ENCODE results near the gene EEFSEC. TPM values are rescaled to one million over a fixed set of nuclear protein-coding genes. Genes with fewer than 3 reads are reported as not detected.

The EEFSEC gene
- total RNA-seq, 1 experiment from 2014 or later: 37.7 TPM

DNA sequence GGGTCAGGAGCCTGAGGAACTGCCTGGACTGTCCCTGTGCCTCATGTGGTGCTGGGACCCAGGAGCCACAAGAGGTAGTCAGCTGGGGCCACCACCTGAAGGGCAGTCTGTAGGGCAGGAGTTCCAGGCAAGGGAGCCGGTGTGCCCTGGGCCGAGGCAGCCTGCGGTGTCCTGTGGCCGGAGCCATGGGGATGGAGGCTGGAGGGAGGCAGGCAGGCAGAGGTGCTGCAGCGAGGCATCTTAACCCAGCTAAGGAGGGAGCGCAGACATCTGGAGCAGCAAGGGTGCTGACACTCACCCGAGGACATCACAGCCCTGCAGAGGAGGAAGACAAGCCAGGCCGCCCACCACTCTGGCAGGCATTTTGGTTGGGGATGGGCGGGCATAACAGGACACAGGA is 235.7 kb downstream of the EEFSEC start:
- Mint-ChIP-seq H3K4me1 (ENCODE audit: low read depth, unreplicated experiment) (peaks cover 16% of the 10 kb centered on the region), H3K9me3 (ENCODE audit: low read depth, unreplicated experiment) (no peaks in the 10 kb centered on the region), H3K36me3 (ENCODE audit: insufficient read depth, unreplicated experiment) (peaks cover 7% of the 10 kb centered on the region), H3K27ac (ENCODE audit: unreplicated experiment) (no peak overlapping the region), H3K4me3 (ENCODE audit: low read depth, unreplicated experiment) (no peak overlapping the region), H3K27me3 (ENCODE audit: unreplicated experiment) (no peaks in the 10 kb centered on the region)
- TF ChIP-seq, protein P1, sequence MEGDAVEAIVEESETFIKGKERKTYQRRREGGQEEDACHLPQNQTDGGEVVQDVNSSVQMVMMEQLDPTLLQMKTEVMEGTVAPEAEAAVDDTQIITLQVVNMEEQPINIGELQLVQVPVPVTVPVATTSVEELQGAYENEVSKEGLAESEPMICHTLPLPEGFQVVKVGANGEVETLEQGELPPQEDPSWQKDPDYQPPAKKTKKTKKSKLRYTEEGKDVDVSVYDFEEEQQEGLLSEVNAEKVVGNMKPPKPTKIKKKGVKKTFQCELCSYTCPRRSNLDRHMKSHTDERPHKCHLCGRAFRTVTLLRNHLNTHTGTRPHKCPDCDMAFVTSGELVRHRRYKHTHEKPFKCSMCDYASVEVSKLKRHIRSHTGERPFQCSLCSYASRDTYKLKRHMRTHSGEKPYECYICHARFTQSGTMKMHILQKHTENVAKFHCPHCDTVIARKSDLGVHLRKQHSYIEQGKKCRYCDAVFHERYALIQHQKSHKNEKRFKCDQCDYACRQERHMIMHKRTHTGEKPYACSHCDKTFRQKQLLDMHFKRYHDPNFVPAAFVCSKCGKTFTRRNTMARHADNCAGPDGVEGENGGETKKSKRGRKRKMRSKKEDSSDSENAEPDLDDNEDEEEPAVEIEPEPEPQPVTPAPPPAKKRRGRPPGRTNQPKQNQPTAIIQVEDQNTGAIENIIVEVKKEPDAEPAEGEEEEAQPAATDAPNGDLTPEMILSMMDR (IDR thresholded peaks at IDR 0.05; ENCODE audit: unreplicated experiment): no peak
- CTCF ChIA-PET: no interaction called here
- DNase-seq: no peak
- intact Hi-C loops (cut with micrococcal nuclease; ENCODE audit: unreplicated experiment): loop anchor here (10.0 kb wide), 1 partner anchor 164 kb away; no protein-coding TSS in a partner anchor
- no TSS peak for BruUV-seq (replicated peaks)

DNA sequence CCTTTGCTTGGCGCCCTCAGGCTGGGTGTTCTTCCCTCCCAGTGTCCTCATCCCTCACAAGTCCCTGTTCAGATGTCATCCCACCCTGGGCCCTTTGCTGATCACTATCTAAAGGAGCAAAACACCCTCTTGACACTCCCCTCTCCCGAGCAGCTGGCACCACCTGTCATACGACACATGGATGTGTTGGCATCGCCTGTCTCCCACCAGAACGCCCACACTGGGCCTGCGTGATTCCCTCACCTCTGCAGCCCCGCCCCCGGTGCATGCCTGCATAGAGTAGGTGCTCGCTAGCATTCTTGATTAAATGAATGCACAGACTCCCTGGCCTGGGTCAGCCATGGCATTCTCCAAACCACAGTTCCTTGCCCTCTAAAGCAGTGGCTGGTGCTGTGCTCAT is 237.6 kb downstream of the EEFSEC start:
- TF ChIP-seq, protein P1 (IDR thresholded peaks at IDR 0.05; ENCODE audit: unreplicated experiment): no peak
- no peaks in the 10 kb centered on the region for H3K27me3 Mint-ChIP-seq (ENCODE audit: unreplicated experiment)
- no peak for DNase-seq
- peaks cover 1% of the 10 kb centered on the region for H3K4me1 Mint-ChIP-seq (ENCODE audit: low read depth, unreplicated experiment)
- intact Hi-C loops (cut with micrococcal nuclease; ENCODE audit: unreplicated experiment): no loop called here
- H3K9me3 Mint-ChIP-seq (ENCODE audit: low read depth, unreplicated experiment): no peaks in the 10 kb centered on the region
- CTCF ChIA-PET: no interaction called here
- BruUV-seq (replicated peaks): no TSS peak
- no peak overlapping the region for H3K27ac Mint-ChIP-seq (ENCODE audit: unreplicated experiment)
- H3K36me3 Mint-ChIP-seq (ENCODE audit: insufficient read depth, unreplicated experiment): peaks cover under 1% of the 10 kb centered on the region
- H3K4me3 Mint-ChIP-seq (ENCODE audit: low read depth, unreplicated experiment): no peak overlapping the region

DNA sequence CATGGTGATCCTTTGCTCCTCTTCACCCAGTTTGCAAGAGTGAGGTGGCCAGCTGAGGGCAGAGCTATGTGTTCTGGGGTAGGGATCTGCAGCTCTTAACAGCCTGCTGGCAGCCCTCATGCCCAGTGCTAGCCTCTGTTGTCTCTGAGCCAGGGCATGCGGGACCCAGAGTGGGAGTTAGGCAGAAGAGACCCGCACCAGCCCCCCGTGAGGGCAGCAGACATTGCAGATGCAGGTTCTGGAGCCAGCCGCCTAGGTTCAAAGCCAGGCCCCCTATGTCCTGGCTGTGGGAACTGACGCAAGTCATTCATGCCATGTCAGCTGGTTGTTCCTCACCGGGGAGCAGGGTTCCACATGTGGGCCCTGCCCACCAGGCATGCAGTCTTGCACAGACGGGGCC is 238.7 kb downstream of the EEFSEC start:
- H3K36me3 Mint-ChIP-seq (ENCODE audit: insufficient read depth, unreplicated experiment): no peaks in the 10 kb centered on the region
- no peak overlapping the region for H3K27ac Mint-ChIP-seq (ENCODE audit: unreplicated experiment)
- no peaks in the 10 kb centered on the region for H3K9me3 Mint-ChIP-seq (ENCODE audit: low read depth, unreplicated experiment)
- CTCF ChIA-PET: interaction anchor here (1.0 kb wide), 1 partner anchor 259 kb away, joined by 3 read pairs; no protein-coding TSS in a partner anchor
- no peak for DNase-seq
- no peaks in the 10 kb centered on the region for H3K4me1 Mint-ChIP-seq (ENCODE audit: low read depth, unreplicated experiment)
- intact Hi-C loops (cut with micrococcal nuclease; ENCODE audit: unreplicated experiment): no loop called here
- H3K27me3 Mint-ChIP-seq (ENCODE audit: unreplicated experiment): no peaks in the 10 kb centered on the region
- H3K4me3 Mint-ChIP-seq (ENCODE audit: low read depth, unreplicated experiment): no peak overlapping the region
- no TSS peak for BruUV-seq (replicated peaks)
- TF ChIP-seq, protein P1 (IDR thresholded peaks at IDR 0.05; ENCODE audit: unreplicated experiment): no peak

DNA sequence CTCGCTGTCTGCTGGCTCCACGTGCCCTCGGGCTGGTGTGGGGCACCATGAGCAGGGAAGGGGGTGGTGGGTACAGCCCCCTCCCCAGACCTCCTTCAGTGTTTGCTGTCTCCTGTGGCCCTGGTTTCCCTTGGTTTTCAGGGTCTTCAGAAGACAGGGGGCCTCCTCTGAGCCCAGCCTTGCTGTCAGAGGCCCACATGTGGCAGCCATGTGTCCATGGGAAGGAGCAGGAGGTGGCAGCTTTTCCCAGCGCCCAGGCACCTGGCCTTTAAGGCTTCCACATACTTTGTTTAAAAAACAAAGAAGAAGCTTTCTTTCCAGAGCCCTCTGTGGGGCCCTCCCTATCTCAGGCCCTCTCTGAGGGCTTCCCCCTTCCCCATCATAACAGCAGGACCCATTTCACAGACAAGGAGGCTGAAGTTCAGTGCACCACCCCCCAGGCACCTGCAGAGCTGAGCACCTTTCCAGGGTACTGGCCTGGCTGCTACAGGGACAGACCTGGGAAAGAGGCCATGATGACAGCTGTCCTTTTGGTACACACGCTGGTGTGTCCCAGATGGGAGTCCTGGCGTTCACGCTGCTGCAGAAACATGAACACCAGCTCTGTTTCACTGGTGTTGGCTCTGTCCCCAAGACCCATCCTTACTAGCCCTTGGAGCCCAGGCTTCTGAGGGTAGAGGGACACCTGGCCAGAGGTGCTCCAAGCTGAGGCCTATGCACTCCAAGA is 239.7 kb downstream of the EEFSEC start:
- TF ChIP-seq, protein P1 (IDR thresholded peaks at IDR 0.05; ENCODE audit: unreplicated experiment): no peak
- DNase-seq: no peak
- Mint-ChIP-seq H3K4me3 (ENCODE audit: low read depth, unreplicated experiment) (no peak overlapping the region), H3K36me3 (ENCODE audit: insufficient read depth, unreplicated experiment) (no peaks in the 10 kb centered on the region), H3K9me3 (ENCODE audit: low read depth, unreplicated experiment) (no peaks in the 10 kb centered on the region), H3K27ac (ENCODE audit: unreplicated experiment) (no peak overlapping the region), H3K4me1 (ENCODE audit: low read depth, unreplicated experiment) (no peaks in the 10 kb centered on the region), H3K27me3 (ENCODE audit: unreplicated experiment) (no peaks in the 10 kb centered on the region)
- intact Hi-C loops (cut with micrococcal nuclease; ENCODE audit: unreplicated experiment): no loop called here
- CTCF ChIA-PET: interaction anchor here (1.0 to 1.2 kb wide), 2 partner anchors 9 to 14 kb away, joined by 3 to 4 read pairs; no protein-coding TSS in a partner anchor
- BruUV-seq (replicated peaks): no TSS peak

Measured in Calu3 (cell line).